ENCODE data around the gene C20orf141. TPM values are rescaled to one million over a fixed set of nuclear protein-coding genes. Genes with fewer than 3 reads are reported as not detected.

Gene C20orf141
- total RNA-seq, 1 experiment from 2014 or later: not detected

- BruUV-seq (replicated peaks): no TSS peak
- intact Hi-C loops (cut with micrococcal nuclease; ENCODE audit: unreplicated experiment): no loop called here
- H3K36me3 ChIP-seq (ENCODE audit: insufficient read depth, low read length, poor library complexity, severe bottlenecking): no peaks in the 10 kb centered on the region
- no peaks in the 10 kb centered on the region for H3K27me3 ChIP-seq (replicated peaks; ENCODE audit: insufficient read depth, low read depth, low read length, poor library complexity)
- H3K9me3 ChIP-seq (ENCODE audit: low read depth, low read length, poor library complexity, severe bottlenecking): peaks cover 15% of the 10 kb centered on the region
- TF ChIP-seq EZH2 (IDR thresholded peaks at IDR 0.05; ENCODE audit: borderline replicate concordance, low read depth, low read length, poor library complexity, severe bottlenecking): no peak
- TF ChIP-seq CTCF (conservative IDR thresholded peaks at IDR 0.05; ENCODE audit: low read depth, low read length): no peak
- POLR2A ChIA-PET (ENCODE audit: low non-redundant PET): no interaction called here
- H3K4me1 ChIP-seq (ENCODE audit: insufficient read depth, low read length, poor library complexity, severe bottlenecking): peaks cover 21% of the 10 kb centered on the region
- H3K27ac ChIP-seq (ENCODE audit: low read depth, low read length, poor library complexity, severe bottlenecking): peak within 1 kb of the TSS; percentile 49
- CTCF ChIA-PET: no interaction called here
- H3K4me3 ChIP-seq (ENCODE audit: low read depth, low read length, poor library complexity, severe bottlenecking): no peak within 1 kb of the TSS
- no peak for DNase-seq (ENCODE audit: low spot score)
Measured at GRCh38 chr20:2816030-2816582, 1.3 kb downstream of the C20orf141 start, which contains the start of gene TMEM239. TMEM239 (plus strand) TSS chr20:2816364; CDS start chr20:2816555, 191 bp downstream.

GRCh38 chr20:2816583-2817340 lies 2.0 kb downstream of the C20orf141 start:
- TF ChIP-seq CTCF (conservative IDR thresholded peaks at IDR 0.05; ENCODE audit: low read depth, low read length) (no peak), EZH2 (IDR thresholded peaks at IDR 0.05; ENCODE audit: borderline replicate concordance, low read depth, low read length, poor library complexity, severe bottlenecking) (no peak)
- Histone ChIP-seq H3K4me3 (ENCODE audit: low read depth, low read length, poor library complexity, severe bottlenecking) (no peak overlapping the region), H3K9me3 (ENCODE audit: low read depth, low read length, poor library complexity, severe bottlenecking) (peaks cover 9% of the 10 kb centered on the region), H3K36me3 (ENCODE audit: insufficient read depth, low read length, poor library complexity, severe bottlenecking) (no peaks in the 10 kb centered on the region), H3K27ac (ENCODE audit: low read depth, low read length, poor library complexity, severe bottlenecking) (no peak overlapping the region), H3K4me1 (ENCODE audit: insufficient read depth, low read length, poor library complexity, severe bottlenecking) (peaks cover 21% of the 10 kb centered on the region), H3K27me3 (replicated peaks; ENCODE audit: insufficient read depth, low read depth, low read length, poor library complexity) (no peaks in the 10 kb centered on the region)
- DNase-seq (ENCODE audit: low spot score): no peak
- ChIA-PET CTCF (no interaction called here), POLR2A (ENCODE audit: low non-redundant PET) (no interaction called here)
- intact Hi-C loops (cut with micrococcal nuclease; ENCODE audit: unreplicated experiment): no loop called here
- BruUV-seq (replicated peaks): no TSS peak

- BruUV-seq (replicated peaks): no TSS peak
- H3K4me3 ChIP-seq (ENCODE audit: low read depth, low read length, poor library complexity, severe bottlenecking): no peak overlapping the region
- CTCF ChIA-PET: no interaction called here
Measured at GRCh38 chr20:2817341-2817726, 2.5 kb downstream of the C20orf141 start.

More at GRCh38 chr20:2817341-2817726, 2.5 kb downstream of the C20orf141 start:
- TF ChIP-seq CTCF (conservative IDR thresholded peaks at IDR 0.05; ENCODE audit: low read depth, low read length): no peak
- intact Hi-C loops (cut with micrococcal nuclease; ENCODE audit: unreplicated experiment): no loop called here
- Histone ChIP-seq H3K9me3 (ENCODE audit: low read depth, low read length, poor library complexity, severe bottlenecking) (peaks cover 3% of the 10 kb centered on the region), H3K27ac (ENCODE audit: low read depth, low read length, poor library complexity, severe bottlenecking) (no peak overlapping the region), H3K27me3 (replicated peaks; ENCODE audit: insufficient read depth, low read depth, low read length, poor library complexity) (no peaks in the 10 kb centered on the region), H3K36me3 (ENCODE audit: insufficient read depth, low read length, poor library complexity, severe bottlenecking) (no peaks in the 10 kb centered on the region), H3K4me1 (ENCODE audit: insufficient read depth, low read length, poor library complexity, severe bottlenecking) (peaks cover 21% of the 10 kb centered on the region)
- POLR2A ChIA-PET (ENCODE audit: low non-redundant PET): no interaction called here
- no peak for DNase-seq (ENCODE audit: low spot score)

Data from A673 (cell line).